ENCODE data around the gene RXRA.

Gene RXRA

DNA sequence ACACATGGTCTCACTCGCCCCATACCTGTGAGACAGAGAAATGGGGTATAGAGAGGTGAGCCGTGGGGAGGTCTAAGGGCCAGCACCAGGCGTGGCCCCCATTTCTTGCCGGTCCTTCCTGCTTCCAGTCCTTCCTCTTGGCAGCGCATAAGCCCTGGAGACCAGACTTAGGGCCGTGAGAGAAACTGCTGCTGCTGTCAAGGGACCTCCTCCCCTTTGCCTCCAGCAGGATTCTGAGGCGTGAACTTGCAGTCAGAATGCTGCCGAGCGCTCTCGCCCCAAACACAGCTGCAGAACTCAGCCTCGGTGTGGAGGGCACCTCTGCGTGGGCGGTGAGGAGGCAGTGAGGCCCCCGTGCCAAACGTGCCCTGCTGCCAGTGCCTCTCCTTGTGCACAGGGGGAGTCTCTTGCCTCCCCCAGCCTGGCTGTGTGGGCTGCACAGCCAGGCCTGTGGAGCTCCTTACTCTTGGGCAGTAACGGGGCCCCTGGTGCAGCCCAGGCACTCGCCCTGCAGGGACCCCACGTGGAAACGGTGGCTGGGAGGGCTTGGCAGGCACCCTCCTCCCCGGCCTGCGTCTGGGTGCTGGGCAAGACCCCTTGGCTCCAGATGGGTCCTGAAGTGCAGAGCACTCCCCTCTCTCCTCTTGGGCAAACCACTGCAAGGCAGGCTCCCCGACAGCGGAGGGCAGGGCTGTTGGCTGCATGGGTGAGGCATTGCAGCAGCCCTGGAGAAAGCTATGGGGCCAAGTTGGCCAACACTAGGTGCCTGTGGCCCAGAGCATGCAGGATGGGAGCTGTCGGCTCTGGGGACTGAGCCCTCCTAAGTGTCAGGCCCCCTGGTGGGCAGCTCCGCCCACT, 85.4 kb downstream of the RXRA start:
- H3K79me2 ChIP-seq (ENCODE audit: insufficient read depth, low read length) = no peaks in the 10 kb centered on the region
- ATAC-seq (ENCODE audit: insufficient read depth, low read depth) (no peak), DNase-seq (no peak)
- no peak for TF ChIP-seq EZH2 (IDR thresholded peaks at IDR 0.05; ENCODE audit: borderline replicate concordance, low read depth, low read length, severe bottlenecking)
- TF ChIP-seq, protein P1, sequence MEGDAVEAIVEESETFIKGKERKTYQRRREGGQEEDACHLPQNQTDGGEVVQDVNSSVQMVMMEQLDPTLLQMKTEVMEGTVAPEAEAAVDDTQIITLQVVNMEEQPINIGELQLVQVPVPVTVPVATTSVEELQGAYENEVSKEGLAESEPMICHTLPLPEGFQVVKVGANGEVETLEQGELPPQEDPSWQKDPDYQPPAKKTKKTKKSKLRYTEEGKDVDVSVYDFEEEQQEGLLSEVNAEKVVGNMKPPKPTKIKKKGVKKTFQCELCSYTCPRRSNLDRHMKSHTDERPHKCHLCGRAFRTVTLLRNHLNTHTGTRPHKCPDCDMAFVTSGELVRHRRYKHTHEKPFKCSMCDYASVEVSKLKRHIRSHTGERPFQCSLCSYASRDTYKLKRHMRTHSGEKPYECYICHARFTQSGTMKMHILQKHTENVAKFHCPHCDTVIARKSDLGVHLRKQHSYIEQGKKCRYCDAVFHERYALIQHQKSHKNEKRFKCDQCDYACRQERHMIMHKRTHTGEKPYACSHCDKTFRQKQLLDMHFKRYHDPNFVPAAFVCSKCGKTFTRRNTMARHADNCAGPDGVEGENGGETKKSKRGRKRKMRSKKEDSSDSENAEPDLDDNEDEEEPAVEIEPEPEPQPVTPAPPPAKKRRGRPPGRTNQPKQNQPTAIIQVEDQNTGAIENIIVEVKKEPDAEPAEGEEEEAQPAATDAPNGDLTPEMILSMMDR (IDR thresholded peaks at IDR 0.05; ENCODE audit: borderline replicate concordance, extremely low read depth, low read length, poor library complexity, severe bottlenecking) = no peak
- H2AFZ ChIP-seq (ENCODE audit: low read depth, low read length) = no peak overlapping the region
- H3K9ac ChIP-seq (ENCODE audit: low read depth, low read length) = no peak overlapping the region
- no peak overlapping the region for H3K27ac ChIP-seq (ENCODE audit: low read length)
- H4K20me1 ChIP-seq (ENCODE audit: insufficient read depth, low read length) = peaks cover 35% of the 10 kb centered on the region
- H3K4me2 ChIP-seq (ENCODE audit: insufficient read depth, low read length) = no peak overlapping the region
- H3K9me3 ChIP-seq (ENCODE audit: insufficient read depth, low read length, severe bottlenecking) = no peaks in the 10 kb centered on the region
- peaks cover 16% of the 10 kb centered on the region for H3K4me1 ChIP-seq (ENCODE audit: insufficient read depth, low read length)
- H3K36me3 ChIP-seq (ENCODE audit: insufficient read depth, low read length) = no peaks in the 10 kb centered on the region
- H3K4me3 ChIP-seq (ENCODE audit: low read depth in 1 of 2, low read length in 2 of 2) = no peak overlapping the region
- H3K27me3 ChIP-seq (ENCODE audit: insufficient read depth, low read length, poor library complexity) = no peaks in the 10 kb centered on the region

DNA sequence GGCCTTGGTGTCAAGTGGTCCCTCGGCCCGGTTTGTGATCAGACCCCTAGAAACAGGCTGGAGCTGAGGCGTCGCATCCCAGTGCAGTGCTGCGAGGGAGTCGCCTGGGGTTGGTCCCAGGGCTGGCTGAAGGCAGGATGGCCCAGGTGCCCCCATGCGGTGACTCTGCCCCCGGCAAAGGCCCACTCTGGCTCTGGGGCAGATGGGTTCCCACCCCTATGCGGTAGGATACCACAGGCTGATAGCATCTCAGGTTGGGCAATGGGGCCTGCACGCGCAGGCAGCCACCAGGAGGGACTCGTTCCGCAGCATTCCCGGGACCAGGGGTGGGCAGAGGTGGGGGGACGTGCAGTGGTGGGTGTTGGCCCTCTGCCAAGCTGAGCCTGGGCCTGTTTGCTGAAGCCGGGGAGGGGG, 86.0 kb downstream of the RXRA start:
- TF ChIP-seq EZH2 (IDR thresholded peaks at IDR 0.05; ENCODE audit: borderline replicate concordance, low read depth, low read length, severe bottlenecking) = no peak
- TF ChIP-seq, protein P1 (IDR thresholded peaks at IDR 0.05; ENCODE audit: borderline replicate concordance, extremely low read depth, low read length, poor library complexity, severe bottlenecking) = no peak
- Histone ChIP-seq H4K20me1 (ENCODE audit: insufficient read depth, low read length) (peaks cover 32% of the 10 kb centered on the region), H3K27me3 (ENCODE audit: insufficient read depth, low read length, poor library complexity) (no peaks in the 10 kb centered on the region), H3K27ac (ENCODE audit: low read length) (no peak overlapping the region), H3K4me3 (ENCODE audit: low read depth in 1 of 2, low read length in 2 of 2) (no peak overlapping the region), H3K9me3 (ENCODE audit: insufficient read depth, low read length, severe bottlenecking) (no peaks in the 10 kb centered on the region), H3K4me2 (ENCODE audit: insufficient read depth, low read length) (no peak overlapping the region), H3K36me3 (ENCODE audit: insufficient read depth, low read length) (no peaks in the 10 kb centered on the region), H3K79me2 (ENCODE audit: insufficient read depth, low read length) (no peaks in the 10 kb centered on the region), H3K9ac (ENCODE audit: low read depth, low read length) (no peak overlapping the region), H2AFZ (ENCODE audit: low read depth, low read length) (no peak overlapping the region), H3K4me1 (ENCODE audit: insufficient read depth, low read length) (peaks cover 9% of the 10 kb centered on the region)
- DNase-seq = no peak
- no peak for ATAC-seq (ENCODE audit: insufficient read depth, low read depth)

DNA sequence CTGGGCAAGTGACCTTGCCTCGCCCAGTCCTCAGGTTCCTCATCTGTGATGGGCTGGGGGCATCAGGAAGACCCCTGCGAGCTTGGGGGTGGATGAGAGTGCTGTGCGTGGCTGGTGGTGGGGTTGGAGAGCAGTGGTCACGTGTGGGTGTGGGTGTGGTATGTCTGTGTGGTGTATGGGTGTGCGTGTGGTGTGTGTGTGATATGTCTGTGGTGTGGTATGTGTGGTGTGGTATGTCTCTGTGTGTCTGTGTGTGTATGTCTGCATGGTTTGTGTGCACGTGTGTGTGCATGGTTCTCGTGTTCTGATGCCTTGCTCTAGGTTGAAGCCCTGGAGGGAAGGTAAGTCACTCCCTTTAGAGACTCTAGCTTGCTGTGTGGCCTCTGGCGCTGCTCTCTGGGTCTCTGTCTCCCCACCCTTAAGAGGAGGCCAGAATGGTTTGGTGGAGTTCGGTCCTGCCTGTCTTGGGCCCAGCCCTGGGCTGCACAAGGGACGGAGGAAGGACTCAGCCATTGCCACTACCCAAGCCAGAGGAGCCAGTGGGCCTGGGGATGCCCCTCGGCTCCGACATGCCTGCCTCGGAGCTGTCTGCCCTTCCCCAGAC, 87.0 kb downstream of the RXRA start:
- Histone ChIP-seq H3K27ac (ENCODE audit: low read length) (no peak overlapping the region), H3K9me3 (ENCODE audit: insufficient read depth, low read length, severe bottlenecking) (no peaks in the 10 kb centered on the region), H3K4me3 (ENCODE audit: low read depth in 1 of 2, low read length in 2 of 2) (no peak overlapping the region), H3K4me1 (ENCODE audit: insufficient read depth, low read length) (peaks cover under 1% of the 10 kb centered on the region; the same call in 1 of the 2 replicates), H3K79me2 (ENCODE audit: insufficient read depth, low read length) (no peaks in the 10 kb centered on the region), H3K4me2 (ENCODE audit: insufficient read depth, low read length) (no peak overlapping the region), H4K20me1 (ENCODE audit: insufficient read depth, low read length) (peaks cover 24% of the 10 kb centered on the region), H3K36me3 (ENCODE audit: insufficient read depth, low read length) (no peaks in the 10 kb centered on the region; the same call in 1 of the 2 replicates), H3K9ac (ENCODE audit: low read depth, low read length) (no peak overlapping the region), H3K27me3 (ENCODE audit: insufficient read depth, low read length, poor library complexity) (no peaks in the 10 kb centered on the region), H2AFZ (ENCODE audit: low read depth, low read length) (no peak overlapping the region)
- TF ChIP-seq, protein P1 (IDR thresholded peaks at IDR 0.05; ENCODE audit: borderline replicate concordance, extremely low read depth, low read length, poor library complexity, severe bottlenecking) = no peak
- TF ChIP-seq EZH2 (IDR thresholded peaks at IDR 0.05; ENCODE audit: borderline replicate concordance, low read depth, low read length, severe bottlenecking) = no peak
- no peak for ATAC-seq (ENCODE audit: insufficient read depth, low read depth)
- DNase-seq = no peak
